GM21447 (cell line): Measurements from ENCODE around the gene R3HDML.

Experiments
- ATAC-seq: cut with Tn5 transposase; IDR thresholded peaks from one replicate; pipeline ENCODE4 v1.9.1; 2021; ENCODE audit not compliant: unreplicated experiment

R3HDML gene

DNA sequence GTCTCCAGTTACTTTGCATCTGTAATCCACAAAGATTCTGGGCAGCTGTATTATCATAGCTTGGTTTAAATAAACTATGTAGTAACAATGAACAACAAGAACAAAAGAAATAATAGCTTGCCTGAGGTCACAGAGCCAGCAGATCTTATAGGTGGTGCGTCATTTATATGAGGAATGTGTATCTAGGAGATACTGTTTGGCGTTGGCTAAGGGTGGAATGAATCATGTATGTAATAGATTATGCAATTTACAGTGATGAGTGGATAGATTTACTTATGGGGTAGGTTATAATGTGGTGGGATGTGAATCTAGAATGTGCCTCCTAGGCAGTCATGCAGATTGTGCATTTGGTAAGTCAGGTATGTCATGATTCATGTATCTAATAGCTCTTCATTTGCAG lies 61.5 kb downstream of the R3HDML start:
- ATAC-seq, result no peak

DNA sequence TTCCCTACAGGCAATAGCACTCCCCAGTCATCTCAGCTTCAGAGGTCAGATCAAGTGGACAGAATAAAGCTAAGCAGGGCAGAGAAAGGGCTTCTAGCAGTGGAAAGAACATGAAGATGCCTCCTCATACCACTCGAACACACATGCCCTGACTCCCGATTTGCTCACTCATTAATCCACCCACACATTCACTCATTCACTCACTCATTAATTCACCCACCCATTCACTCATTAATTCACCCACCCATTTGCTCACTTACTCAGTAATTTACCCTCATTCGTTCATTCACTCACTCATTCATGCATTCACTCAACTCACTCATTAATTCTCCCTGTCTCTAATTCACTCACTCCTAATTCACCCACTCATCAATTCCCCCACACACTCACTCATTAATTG lies 62.6 kb downstream of the R3HDML start:
- ATAC-seq, result no peak

DNA sequence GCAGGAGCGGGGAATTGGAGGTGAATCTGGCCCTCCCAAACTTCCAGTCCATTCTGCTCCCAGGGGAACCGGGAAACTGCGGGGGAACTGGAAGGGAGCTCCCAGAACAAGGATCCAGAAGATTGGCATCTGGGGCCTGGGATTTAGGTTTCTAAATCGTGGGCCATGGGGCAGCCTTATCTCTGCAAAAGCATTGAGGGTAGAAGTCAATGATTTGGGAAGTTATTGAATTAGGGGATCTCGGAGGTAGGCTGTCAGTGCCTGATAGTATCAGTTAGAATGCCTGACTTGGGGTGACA lies 63.8 kb downstream of the R3HDML start:
- no peak for ATAC-seq
